CD4-positive, alpha-beta T cell treated with Interleukin-10 for 1 hour (primary cell): Measurements from ENCODE around the gene ATL1.
A peak's percentile ranks its signal among the peaks of the same experiment; 100 is the strongest.
"Not testable (repeated sequence)": the region's sequence is repeated elsewhere in the genome, so short reads cannot be mapped to it uniquely, and the experiment has no call there.

Experiments
- DNase-seq: peaks from one replicate; pipeline ENCODE4 v3.0.0-alpha.2; 2020

The ATL1 gene

DNA sequence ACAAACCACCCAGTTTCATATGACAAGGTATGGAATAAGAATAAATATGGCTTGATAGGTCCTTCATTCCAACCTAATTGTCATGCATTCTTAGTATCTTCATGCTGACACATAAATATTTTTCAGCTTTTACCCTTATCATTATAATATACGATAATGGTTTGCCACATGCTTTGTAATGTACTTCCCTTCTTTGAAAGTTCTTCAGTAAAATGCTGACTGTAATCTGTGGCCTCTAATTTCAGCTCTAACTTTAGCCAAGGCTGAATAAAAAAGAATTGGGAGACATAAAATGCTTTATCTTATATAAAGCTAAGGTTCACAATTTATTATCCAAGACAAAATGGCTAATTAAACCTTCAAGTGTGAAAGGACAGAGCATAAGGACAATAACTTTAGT lies 24.9 kb upstream of the ATL1 start:
- DNase-seq: no peak

DNA sequence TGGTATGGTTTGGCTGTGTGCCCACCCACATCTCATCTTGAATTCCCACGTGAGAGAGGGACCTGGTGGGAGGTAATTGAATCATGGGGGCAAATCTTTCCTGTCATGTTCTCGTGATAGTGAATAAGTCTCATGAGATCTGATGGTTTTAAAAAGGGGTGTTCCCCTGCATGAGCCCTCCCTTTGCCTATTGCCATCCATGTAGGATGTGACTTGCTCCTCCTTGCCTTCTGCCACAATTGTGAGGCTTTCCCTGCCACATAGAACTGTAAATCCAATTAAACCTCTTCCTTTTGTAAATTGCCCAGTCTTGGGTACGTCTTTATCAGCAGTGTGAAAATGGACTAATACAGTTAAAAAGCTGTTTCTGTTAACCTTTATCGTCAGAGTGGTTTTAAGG lies 21.9 kb upstream of the ATL1 start:
- not testable (repeated sequence) for DNase-seq

DNA sequence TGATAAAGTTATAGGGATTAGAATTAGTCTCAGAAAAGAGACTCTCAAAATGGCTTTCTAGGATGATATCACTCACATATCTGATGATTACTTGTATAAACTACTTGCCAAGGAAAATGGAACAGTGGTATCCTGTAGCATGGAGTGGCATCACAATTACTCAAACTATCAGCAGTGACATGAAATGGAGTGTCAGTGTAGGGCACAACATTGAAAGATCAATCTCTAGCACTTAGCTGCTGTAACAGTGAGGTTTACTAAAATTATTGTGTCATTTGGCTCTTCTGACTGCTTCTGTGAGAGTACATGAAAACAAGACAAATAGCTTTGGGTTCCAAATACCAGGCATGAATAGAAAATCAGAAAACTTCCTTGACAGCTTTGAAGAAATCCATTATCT lies 20.9 kb upstream of the ATL1 start:
- DNase-seq: no peak

DNA sequence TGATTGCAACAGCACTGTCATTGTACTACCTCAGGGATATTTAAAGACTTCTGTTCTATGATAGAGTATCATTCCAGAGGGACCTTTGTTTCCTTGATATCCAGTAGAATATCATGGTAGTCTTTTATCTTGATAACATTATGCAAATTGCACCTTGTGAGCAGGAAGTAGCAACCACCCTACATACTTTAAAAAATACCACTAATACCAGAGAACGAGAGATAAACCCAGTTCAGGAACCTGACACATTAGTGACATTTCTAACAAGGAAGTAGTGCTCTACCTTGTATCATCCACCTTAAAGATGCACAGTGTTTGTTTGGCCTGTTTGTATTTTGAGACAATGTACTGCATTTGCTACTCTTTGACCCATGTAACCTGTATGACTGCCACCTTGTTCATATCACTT lies 18.8 kb upstream of the ATL1 start:
- DNase-seq: no peak

DNA sequence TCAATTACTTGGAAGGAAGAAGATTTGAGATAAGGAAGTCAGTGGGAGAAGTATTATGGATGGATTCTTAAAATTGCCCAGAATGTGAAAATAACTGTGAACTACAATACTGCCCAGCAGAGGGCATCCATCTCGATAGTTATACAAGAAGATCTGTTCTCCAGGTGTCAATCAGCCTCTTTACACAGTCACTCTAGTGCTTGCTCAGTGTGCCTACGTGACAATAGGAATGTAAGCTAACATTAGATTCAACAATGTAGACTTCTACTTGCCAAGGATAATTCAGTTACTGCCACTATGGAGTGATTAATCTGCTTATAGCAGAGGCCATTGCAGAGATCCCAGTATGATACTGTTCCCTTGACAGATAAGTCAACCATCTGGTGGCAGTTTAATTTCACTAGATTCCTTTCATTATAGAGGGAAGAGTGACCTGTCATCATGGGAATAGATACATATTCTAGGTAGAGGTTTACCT lies 17.0 kb upstream of the ATL1 start:
- DNase-seq: peak; percentile 56

DNA sequence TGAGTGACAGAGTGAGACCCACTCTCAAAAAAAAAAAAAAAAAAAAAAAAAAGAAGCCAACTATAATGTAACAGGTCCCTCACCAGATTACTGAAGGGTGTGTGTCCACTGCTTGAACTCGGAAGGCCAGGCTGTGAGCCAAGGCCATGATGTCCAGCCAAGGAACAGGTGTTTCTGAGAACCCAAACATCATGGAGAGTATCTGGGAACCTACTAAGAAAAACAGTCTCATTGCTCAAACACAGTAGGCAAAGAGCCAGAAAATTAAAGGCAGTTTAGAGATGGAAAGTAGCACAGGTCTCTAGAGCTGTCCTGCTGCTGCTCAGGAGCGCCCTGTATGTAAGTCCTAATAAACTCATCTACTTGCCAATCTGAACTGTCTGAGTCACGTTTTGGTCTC lies 15.0 kb upstream of the ATL1 start:
- no peak for DNase-seq

DNA sequence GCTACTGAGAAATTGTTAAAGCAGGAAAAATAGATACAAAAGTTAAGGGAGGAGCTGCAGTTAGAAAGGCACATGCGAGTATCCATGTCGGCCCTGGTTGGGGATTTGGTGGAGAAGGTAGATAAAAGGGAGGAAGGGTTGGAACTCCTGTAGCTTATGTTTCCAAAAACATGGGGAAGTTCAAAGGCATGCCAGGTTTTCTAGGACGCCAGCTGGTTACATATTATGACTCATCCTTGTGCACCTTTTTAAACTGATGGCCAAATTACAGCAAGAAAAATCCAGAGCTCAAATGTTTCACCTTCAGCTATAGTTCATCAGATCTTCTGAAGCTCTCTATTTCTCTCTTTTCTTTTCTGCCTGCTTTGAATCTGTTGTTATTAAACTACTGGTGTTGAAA lies 14.3 kb upstream of the ATL1 start:
- no peak for DNase-seq

DNA sequence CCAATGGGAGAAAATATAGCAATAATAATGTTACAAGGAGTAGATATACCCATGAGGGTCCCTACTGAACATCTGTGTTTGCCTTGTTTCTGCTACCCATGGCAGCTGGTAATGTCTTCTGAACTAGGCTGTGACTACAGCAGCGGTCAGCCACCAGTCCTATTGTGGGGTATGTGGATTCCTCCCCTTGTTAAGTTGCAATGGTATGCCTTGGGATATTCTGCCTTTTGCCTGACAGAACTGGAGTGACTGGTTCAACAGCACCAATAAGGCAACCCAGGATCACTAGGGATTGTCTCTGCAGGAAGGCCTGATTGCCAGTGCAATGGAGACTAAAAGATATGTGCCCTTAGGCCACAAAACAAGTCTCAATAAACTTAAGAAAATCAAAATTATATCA lies 9.7 kb upstream of the ATL1 start:
- no peak for DNase-seq

DNA sequence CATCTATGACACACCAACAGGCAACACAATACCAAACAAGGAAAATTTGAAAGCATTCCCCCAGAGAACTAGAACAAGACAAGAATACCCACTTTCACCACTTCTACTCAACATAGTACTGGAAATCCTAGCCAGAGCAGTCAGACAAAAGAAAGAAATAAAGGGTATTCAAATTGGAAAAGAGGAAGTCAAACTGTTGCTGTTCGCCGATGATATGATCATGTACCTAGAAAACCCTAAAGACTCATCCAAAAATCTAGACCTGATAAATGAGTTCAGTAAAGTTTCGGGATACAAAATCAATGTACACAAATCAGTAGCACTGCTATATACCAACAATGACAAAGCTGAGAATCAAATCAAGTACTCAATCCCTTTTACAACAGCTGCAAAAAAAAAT lies 8.1 kb upstream of the ATL1 start:
- DNase-seq: no peak

DNA sequence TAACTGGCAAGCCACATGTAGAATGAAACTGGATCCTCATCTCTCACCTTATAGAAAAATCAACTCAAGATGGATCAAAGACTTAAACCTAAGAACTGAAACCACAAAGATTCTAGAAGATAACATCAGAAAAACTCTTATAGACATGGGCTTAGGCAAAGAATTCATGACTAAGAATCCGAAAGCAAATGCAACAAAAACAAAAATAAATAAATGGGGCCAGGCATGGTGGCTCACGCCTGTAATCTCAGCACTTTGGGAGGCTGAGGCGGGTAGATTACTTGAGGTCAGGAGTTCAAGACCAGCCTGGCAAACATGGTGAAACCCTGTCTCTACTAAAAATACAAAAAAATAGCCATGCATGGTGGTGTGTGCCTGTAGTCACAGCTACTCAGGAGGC lies 7.1 kb upstream of the ATL1 start:
- DNase-seq: not testable (repeated sequence)

DNA sequence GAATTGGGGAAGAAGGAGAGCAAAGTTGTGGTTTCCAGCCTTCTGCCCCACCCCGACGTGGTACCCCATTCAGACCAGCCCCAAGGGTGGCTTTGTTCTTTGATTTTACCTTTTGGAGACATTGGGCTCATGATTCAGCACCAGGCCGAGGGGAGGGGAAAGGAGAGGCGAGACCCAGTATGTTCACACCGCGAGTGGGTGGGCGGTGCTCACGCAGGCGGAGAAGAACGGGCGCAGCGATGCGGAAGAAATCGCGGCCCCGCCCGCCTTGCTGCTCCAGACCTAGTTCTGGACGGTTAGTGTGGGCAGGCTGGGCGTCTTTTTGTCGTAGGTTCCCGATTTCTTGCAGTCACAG lies 963 bp downstream of the ATL1 start:
- DNase-seq: peak; percentile 13

DNA sequence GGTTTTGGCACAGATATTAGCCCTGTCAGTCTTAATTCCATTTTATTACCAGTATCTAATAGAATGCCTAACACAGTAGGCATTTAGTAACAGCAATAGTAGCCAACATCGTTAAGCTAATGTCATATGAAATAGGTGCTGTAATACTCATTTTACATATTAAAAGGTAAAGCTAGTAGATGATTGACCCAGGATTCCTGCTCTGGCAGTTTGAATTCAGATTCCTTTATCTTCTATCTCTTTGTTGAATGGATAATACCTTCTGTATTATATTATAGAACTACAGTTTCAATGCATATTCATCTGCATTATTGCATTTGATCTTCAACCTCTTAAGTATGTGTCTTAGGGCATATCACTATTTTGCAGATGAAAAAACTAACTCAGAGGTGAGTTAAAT lies 2.9 kb downstream of the ATL1 start:
- DNase-seq: no peak

DNA sequence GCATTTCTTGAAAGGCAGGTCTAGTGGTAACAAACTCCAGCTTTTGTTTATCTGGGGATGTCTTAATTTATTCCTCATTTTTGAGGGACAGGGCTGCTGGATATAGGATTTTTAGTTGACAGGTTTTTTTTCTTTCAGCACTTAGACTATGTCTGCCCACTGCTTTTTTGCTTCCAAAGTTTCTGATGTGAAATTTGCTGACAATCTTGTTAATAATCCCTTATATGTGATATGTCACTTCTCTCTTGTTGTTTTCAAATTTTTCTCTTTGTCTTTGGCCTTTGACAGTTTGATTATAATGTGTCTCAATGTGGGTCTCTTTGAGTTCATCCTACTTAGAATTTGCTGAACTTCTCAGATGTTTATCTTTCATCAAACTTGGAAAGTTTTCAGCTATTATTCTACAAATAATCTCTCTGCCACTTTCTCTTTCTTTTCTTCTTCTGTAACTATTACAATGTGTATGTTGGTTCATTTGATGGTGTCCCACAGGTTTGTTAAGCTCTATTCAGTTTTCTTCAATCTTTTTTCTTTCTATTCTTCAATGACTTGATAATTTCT lies 9.8 kb downstream of the ATL1 start:
- DNase-seq: no peak

DNA sequence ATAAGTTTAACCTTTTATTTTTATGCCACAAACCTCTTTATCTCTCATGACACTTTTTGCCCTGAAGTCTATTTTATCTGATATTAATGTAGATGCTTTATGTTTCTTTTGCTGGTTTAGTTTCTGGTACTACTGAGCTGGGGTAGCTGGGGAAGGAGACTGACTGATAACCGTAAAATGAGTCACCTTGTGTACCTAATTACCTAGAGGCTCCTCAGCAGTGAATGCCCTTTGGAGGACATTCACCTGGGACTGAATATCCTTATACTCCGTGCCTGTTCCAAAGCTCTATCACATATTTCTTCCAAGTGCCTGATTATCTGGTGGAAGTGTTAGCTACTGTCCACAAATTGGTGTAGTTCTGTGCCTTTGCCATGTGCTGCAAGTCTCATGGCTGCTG lies 13.9 kb downstream of the ATL1 start:
- no peak for DNase-seq

DNA sequence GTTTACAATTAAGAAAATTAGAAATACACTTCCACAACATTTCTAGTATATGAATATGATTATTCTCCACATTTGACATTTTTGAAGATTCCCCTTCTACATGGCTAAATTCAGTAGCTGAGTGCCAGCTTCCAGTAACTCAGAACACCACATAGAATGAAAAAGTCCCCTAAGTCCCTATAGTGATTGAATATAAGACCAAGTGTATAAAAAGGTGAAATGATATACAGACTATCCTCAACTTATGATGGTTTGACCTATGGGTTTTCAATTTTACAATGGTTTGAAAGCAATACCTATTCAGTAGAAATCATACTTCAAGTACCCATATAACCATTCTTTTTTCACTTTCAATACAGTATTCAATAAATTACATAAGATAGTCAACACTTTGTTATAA lies 15.8 kb downstream of the ATL1 start:
- DNase-seq: no peak

DNA sequence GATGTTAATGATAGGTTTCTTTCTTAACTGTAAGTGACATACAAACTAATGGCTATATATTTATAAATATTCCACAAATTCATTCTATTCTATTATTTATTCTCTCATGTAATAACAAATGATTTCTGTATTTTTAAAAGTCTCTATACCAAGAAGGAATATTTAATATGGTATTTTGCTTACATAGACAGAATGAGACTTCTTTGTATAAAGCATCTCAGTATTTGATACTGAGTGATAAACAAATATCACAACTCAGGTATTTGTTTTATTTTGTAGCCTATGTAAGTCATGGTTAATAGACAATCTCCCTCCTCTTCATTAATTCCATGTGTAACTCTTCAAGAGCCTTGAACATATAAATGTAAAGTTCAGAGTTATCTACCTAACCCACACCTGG lies 18.0 kb downstream of the ATL1 start:
- no peak for DNase-seq

DNA sequence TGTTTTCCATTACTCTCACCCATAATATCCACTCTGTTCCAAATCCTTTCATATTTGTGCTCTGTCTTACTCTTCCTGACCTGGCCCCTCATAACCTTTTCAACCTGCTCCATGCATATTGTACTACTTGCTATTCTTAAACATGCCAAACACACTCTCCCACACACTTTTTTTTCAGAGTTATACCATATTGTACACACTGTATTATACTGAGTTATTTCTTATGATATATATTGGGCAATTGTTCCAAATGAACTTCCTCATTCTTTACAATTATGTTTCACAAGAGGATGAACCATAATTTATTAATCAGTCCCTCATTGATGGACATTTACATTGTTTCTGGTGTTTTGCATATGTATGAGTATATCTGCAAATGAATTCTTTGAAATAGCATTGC lies 18.5 kb downstream of the ATL1 start:
- DNase-seq: no peak

DNA sequence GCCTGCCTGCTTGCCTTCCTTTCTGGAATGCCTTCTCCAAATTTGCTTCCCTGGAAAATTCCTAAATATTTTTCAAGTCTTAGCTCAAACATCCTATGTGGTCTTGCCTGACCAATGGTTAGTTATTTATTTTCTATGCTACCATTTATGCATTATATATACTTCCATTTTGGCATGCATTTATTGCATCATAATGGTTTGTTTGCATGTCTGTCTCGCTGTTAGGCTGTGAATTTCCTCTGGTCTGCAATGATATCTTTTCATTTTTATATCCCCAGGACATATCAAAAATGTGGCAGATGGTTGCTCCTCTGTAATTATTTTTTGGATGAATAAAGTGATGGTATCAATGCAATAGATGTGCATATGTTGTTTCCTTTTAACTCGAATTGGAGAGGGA lies 30.5 kb downstream of the ATL1 start:
- no peak for DNase-seq

DNA sequence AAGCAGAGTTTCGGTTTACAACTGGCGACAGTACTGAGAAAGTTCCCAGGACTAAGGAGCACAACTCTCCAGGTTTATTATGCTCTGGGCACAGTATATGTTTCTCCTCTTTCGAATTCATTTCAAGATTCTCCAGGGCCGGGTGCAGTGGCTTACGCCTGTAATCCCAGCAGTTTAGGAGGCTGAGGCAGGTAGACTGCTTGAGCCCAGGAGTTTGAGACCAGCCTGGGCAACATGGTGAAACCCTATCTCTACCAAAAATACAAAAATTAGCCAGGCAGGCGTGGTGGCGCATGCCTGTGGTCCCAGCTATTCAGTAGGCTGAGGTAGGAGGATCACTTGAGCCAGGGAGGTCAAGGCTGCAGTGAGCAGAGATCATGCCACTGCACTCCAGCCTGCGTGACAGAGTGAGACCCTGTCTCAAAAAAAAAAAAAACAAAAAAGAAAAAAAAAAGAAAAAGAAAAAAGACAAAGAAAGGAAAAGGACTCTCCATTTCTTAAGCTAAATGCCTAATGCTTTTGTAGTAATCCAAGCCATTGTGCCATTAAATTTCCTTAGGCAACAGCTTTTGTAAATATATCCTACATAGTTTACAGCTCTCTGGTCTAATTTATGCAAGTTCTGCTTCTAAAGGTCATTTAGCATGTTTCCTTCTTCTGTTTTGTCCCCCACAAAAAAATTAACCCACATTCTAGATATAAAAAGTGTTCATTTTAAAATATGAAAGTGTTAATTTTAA lies 34.8 kb downstream of the ATL1 start:
- no peak for DNase-seq

DNA sequence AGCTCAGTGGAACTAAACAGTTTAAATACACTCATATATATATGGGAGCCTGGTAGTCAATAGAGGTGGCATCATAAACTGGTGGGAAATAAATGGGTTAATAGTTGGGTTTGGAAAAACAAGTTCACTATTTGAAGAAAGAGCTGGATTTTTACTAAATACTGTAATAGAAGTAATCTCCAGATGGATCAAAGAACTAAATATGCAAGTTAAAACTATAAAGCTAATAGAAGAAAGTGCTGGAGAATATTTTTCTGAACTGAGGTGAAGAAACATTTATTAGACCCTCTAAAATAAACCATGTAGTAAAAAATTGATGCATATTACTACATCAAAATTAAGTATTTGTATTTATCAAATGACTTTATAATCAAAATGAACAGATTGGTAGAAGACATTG lies 38.8 kb downstream of the ATL1 start:
- DNase-seq: no peak

DNA sequence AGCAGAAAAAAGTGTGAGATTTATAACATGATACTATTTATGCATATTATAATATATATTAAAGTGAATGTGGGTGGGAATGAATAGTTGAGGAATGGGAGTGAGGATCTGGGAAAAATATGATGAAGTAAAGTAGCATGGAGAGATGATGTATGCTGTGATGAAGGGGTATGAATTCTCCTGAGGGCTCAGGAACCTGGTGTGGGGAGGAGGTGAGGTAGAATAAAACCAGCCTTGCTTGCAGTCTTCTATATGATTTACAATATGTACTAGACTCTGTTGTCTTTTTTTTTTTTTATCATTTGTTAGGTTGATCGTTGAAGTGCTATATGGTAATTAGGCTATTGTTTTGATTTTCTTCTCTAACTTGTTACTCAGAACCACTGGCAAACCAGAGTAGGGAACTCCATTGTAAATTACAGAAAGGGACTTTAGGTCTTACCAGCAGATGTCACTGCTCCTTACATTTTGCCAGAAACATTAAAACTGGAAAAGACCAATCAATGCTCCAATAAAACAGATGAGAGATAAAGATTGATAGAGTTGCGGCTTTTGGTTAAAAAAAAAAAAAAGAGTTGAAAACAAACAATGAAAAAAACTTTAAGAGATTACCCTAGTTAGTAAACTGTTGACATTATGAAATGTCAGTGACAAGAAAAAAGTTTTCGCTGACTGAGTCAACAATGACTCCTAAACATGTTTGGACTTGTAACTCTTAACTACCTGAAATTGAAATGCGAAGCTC lies 39.9 kb downstream of the ATL1 start:
- peak; percentile 33 for DNase-seq

DNA sequence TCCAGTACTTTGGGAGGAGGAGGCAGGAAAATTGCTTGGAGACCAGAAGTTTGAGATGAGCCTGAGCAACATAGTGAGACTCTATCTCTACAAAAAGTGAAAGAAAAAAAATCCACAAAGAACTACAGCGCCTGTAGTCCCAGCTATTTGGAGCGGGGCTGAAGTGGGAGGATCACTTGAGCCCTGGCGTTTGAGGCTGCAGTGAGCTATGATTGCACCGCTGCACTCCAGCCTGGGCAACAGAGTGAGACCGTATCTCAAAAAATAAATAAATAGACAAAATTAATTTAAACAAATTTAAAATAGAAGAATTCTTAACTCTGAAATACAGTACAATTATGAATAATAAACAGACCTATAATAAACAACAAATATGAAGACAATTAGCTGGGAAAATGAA lies 40.9 kb downstream of the ATL1 start:
- no peak for DNase-seq

DNA sequence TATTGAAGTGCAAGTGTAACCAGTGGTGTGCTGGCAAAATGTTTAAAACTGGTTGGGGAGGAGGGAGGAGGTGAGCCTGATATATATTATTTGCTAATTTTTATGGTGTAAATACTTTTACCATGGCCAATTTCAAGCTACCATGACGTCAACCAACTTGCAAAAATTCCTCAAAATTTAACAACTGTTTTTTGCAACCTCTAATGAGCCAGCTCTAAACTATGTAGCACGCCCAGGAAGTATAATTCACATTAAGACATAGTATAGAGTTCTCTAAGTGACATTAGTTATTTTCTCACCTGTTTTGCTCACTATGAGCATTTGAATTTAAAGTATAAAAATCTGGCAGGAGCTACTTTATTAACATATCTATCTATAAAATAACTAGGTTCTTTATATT lies 41.4 kb downstream of the ATL1 start:
- no peak for DNase-seq

DNA sequence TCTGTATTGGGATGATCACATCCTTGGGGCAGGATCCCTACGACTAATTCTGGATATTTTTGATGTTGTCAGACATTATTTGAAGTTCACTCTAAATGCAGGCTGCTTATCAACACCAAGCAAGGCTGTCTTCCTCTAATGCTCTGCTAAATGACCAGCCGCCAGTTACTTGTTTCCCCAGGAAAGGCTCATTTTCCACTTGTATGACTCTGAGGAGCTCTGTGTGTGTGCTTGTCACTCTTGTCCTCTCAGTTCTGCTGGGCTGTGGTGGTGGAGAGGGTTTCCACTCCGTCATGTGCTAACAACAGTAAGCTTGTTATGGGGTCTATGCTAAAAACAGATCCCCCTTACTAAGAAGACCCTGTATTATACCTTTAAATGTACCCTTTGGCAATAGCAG lies 42.1 kb downstream of the ATL1 start:
- no peak for DNase-seq

DNA sequence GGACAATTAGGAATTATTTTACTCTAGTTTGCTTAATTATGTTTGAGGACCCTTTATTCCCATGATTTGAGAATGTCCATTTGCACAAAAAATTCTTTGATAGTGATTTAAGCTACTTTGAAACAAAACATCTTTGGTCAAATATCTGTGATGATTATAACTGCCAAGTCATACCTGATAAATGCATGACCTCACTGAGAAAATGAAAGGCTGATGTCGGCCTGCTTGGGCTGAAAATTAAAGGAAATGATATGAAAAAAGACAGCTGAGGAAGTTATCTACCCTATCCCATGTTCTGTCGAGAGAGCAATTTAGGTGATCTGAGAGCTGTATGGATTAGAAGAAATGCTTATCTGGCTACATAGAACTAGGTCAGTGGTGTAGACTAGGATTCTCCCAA lies 43.6 kb downstream of the ATL1 start:
- DNase-seq: no peak
